ENCODE results near the gene LASP1.
"Not testable (repeated sequence)": the region's sequence is repeated elsewhere in the genome, so short reads cannot be mapped to it uniquely, and the experiment has no call there.

LASP1 gene

GRCh38 chr17:38869526-38870258 is at the start of gene LASP1:
TSS of gene LASP1 (plus strand) at chr17:38870058. CDS start at chr17:38870190, 132 bp downstream.
- in situ Hi-C loops (cut with MboI; ENCODE audit: low sequenced_read_pairs) = no loop called here

DNA sequence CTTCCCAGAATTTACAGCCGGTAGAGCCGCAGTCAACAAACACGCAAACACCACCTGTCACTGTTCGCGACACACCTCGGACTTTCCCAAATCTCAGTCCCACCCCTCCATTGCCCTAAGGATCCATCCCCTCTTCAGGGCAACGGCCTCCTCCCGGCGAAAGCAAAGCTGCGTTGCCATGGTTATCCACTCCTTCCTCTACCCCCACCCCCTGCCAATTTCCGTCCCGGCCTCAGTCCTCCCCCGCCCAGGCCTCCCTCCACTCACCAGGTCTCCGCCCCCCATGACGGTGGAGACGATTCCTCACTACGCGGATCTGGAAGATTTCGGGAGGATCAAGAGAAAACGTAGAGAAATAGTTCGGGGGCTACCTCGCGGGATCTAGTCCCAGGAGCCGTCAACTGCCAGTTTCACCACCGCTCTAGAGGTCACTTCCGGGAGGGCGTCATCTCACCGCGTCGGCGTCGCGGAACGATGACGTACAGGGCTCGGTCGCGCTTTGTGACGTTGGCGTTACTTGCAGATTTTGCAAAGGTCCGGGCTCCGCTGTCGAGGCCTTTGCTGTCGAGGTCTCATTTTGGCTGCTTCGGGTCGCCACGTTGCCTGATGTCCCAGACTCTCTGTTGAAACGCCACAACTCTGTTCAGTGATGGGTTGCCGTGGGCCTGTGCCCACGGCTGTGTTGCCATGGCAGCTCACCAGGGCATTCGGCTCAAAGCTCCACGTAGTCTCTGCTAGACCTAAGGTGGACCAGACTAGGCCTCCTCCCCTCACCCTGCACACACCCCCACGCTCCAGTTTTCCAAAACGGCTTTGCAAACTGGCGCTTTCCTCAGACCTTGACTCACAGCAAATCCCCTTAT is 44.7 kb upstream of the LASP1 start, which contains the start of gene CWC25:
CWC25 (minus strand) TSS at position 423 of the 863 bp plus-strand sequence; CDS start at position 285, 138 bp downstream.
- in situ Hi-C loops (cut with MboI; ENCODE audit: low sequenced_read_pairs) = no loop called here

- in situ Hi-C loops (cut with MboI; ENCODE audit: low sequenced_read_pairs) = no loop called here
Measured at GRCh38 chr17:38825762-38826247, 44.1 kb upstream of the LASP1 start.

DNA sequence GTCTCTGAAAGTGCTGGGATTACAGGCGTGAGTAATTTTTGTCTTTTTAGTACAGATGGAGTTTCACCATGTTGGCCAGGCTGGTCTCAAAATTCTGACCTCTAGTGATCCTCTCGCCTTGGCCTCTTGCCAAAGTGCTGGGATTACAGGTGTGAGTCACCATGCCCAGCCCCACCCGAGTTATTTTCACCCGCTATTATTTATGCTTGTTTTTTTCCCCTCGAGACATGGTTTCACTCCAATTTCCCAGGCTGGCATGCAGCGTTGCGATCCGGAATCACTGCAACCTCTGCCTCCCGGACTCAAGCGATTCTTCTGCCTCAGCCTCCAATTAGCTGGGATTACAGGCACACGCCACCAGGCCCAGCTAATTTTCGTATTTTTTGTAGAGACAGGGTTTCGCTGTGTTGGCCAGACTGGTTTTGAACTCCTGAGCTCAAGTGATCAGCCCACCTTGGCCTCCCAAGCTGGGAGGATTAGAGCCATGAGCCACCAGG is 25.5 kb upstream of the LASP1 start:
- in situ Hi-C loops (cut with MboI; ENCODE audit: low sequenced_read_pairs) = no loop called here

DNA sequence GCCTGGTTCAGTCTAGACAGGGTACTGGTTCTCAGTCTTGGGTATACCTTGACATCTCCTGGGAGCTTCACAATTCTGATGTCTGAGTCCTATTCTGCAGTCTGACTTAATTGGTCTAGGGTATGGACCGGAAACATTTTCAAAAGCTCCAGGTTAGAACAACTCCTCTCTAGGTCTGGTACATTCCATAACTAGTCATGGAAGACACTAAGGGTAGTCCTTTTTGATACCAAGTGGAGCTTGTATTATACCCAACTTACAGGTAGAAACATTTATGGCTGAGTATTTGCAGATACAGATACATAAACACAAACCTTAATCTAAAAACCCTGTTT is 21.3 kb upstream of the LASP1 start:
- in situ Hi-C loops (cut with MboI; ENCODE audit: low sequenced_read_pairs) = no loop called here

DNA sequence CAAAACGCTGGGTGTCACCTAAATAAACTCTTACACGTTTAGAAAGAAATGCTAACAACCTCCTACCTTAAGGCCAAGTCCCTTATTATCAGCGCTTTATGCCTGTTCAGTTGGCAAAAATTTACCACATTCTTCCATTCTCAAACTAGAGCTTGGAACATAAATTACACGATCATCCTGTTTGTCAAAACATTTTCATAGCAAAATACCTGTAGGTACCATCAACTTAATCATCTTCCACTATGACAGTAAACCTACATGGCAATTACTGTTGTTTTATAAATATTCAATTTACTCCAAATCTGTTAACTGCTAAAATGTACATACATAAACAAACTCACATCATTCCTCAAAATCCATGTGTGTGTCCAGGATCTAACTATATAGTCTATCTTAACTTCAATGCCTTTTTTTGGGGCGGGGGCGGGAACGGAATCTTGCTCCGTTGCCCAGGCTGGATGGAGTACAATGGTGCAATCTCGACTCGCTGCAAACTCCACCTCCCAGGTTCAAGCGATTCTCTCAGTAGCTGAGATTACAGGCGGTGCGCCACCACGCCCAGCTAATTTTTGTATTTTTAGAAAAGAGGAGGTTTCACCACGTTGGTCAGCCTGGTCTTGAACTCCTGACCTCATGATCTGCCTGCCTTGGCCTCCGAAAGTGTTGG is 20.8 kb upstream of the LASP1 start:
- in situ Hi-C loops (cut with MboI; ENCODE audit: low sequenced_read_pairs) = no loop called here

GRCh38 chr17:38850374-38850773 is 19.5 kb upstream of the LASP1 start:
- in situ Hi-C loops (cut with MboI; ENCODE audit: low sequenced_read_pairs) = no loop called here

- in situ Hi-C loops (cut with MboI; ENCODE audit: low sequenced_read_pairs) = no loop called here
Measured at GRCh38 chr17:38851434-38851833, 18.4 kb upstream of the LASP1 start.

GRCh38 chr17:38852771-38853291 is 17.0 kb upstream of the LASP1 start:
- in situ Hi-C loops (cut with MboI; ENCODE audit: low sequenced_read_pairs) = no loop called here

DNA sequence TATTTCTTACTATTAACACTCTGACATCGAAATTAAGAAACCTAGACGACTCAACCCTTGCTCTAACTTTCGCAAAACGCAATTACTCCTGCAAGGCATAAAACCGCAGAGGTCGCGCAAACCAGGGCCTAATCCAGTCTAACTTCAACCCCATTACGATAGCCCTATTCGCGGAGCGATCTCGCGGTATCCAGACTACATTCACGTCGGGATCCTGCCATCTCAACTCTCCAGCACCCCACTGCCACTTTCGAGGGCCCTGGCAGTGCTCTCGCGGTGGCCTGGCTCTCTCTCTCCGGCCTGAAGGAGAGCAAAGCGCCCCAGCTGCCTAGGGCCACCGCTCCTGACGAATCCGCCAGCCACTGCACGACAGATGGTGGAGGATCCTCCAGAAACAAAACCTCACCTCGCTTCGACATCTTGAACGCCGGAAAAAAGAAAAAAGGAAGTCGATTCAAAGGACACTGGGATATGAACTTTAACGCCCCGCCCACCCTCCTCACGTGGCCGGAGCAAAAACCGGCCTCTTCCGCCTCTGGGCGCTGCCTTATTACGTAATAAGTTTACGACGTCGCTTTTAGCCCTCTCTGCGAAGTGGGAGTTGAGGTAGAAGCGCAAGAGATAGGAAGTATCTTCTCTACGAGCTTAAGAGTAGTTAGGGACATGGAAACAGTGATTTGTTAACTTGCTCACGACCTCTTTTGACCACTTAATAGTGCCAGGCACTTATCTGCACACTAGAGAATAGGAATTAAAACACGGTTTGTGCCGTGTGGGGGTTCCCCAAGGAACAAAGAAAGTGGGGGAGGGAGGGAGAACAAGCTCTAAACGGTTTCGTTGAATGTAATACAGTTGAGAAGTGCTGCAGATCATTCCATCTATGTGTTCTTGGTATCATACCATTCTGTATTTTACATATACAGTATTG is 16.3 kb upstream of the LASP1 start, which contains the start of gene RPL23:
RPL23 (minus strand) TSS at position 430 of the 928 bp plus-strand sequence; CDS start at position 419, 11 bp downstream.
- in situ Hi-C loops (cut with MboI; ENCODE audit: low sequenced_read_pairs) = no loop called here

GRCh38 chr17:38855101-38855714 is 14.7 kb upstream of the LASP1 start:
- in situ Hi-C loops (cut with MboI; ENCODE audit: low sequenced_read_pairs) = not testable (repeated sequence)

GRCh38 chr17:38857271-38857670 is 12.6 kb upstream of the LASP1 start:
- in situ Hi-C loops (cut with MboI; ENCODE audit: low sequenced_read_pairs) = no loop called here

GRCh38 chr17:38861399-38861843 is 8.4 kb upstream of the LASP1 start:
- in situ Hi-C loops (cut with MboI; ENCODE audit: low sequenced_read_pairs) = no loop called here

DNA sequence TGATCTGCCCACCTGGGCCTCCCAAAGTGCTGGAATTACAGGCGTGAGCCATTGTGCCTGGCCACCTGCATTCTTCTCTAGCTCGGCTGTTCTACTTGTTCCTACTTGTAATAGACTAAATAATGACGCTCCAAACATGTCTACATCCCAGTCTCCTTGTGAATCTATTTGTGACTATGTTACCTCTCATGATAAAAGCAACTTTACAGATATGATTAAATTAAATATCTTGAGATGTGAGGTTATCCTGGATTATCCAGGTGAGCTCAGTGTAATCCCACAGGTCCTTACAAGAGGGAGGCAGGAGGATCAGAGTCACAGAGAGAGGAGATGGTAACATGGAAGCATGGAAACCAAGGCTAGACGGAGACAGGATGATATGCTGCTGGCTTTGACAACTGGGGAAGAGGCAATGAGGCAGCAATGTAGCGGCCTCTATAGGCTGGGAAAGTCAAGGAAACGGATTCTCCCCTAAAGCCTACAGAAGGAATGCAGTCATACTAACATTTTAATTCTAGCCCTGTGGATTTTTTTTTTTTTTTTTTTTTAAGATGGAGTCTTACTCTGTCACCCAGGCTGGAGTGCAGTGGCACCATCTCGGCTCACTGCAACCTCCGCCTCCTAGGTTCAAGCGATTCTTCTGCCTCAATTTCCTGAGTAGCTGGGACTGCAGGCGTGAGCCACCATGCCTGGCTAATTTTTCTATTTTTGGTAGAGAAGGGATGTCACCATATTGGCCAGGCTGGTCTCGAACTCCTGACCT is 5.0 kb upstream of the LASP1 start:
- in situ Hi-C loops (cut with MboI; ENCODE audit: low sequenced_read_pairs) = no loop called here

DNA sequence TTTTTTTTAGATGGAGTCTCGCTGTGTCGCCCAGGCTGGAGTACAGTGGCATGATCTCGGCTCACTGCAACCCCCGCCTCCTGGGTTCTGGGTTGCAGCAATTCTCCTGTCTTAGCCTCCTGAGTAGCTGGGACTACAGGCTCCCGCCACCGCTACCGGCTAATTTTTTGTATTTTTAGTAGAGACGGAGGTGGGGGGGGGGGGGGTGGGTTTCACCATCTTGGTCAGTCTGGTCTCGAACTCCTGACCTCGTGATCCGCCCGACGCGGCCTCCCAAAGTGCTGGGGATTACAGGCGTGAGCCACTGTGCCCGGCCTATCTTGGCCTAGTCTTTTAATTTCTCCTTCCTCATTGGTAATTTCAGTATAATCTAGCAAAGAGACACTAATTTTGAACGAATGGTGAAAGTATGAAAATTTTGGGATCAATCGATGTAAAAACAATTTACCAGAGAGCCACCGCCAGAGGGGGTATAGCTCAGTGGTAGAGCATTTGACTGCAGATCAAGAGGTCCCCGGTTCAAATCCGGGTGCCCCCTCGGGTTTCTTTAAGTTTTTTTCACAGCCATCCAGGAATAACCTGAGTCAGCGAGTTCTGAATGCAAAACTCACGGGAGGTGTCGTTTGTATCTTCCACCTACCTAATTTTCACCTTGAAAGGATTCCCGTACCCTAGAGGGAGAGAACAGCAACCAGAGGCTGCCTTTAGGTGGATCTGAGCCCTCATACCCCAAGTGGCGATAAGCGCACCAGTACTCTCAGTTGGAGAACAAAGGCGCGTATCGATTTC is 2.5 kb upstream of the LASP1 start:
- in situ Hi-C loops (cut with MboI; ENCODE audit: low sequenced_read_pairs) = no loop called here

- in situ Hi-C loops (cut with MboI; ENCODE audit: low sequenced_read_pairs) = no loop called here
Measured at GRCh38 chr17:38867968-38868816, 1.7 kb upstream of the LASP1 start.
